CD14-positive monocyte (primary cell): ENCODE data around the gene ART4. TPM values are rescaled to one million over a fixed set of nuclear protein-coding genes. Genes with fewer than 3 reads are reported as not detected.

Source experiments
- DNase-seq, 3 donors: peaks; one replicate each; pipeline ENCODE4 v3.0.0-alpha.2; 2011 to 2022
- H2AFZ ChIP-seq: 2 replicates; pipeline ENCODE4 v1.6.0; 2012; ENCODE audit warnings: mild to moderate bottlenecking, low read depth, low read length, inconsistent platforms; ENCODE audit not compliant: insufficient read depth, poor library complexity, severe bottlenecking
- H3K27ac ChIP-seq, 2 donors: 1 replicate in 1 of 2; 2 replicates in 1 of 2; pipeline ENCODE4 v1.5.1; 2012 to 2013; ENCODE audit warnings: low read length in 2 of 2, control low read depth in 1 of 2, inconsistent platforms in 1 of 2, low read depth in 1 of 2, mild to moderate bottlenecking in 1 of 2
- H3K27me3 ChIP-seq, 2 donors: one replicate each; pipeline versions ENCODE4 v1.6.0 to v1.6.1; 2011 to 2013; ENCODE audit warnings: low read length in 2 of 2; ENCODE audit not compliant: control insufficient read depth in 2 of 2, insufficient read depth in 2 of 2
- H3K36me3 ChIP-seq, 2 donors: replicated peaks in 1 of 2; 1 replicate in 1 of 2; 2 replicates in 1 of 2; pipeline versions ENCODE4 v1.5.1 to v1.6.1; 2012 to 2013; ENCODE audit warnings: low read length in 2 of 2, control low read depth in 1 of 2, inconsistent platforms in 1 of 2, mild to moderate bottlenecking in 1 of 2; ENCODE audit not compliant: insufficient read depth in 2 of 2, control insufficient read depth in 1 of 2
- H3K4me1 ChIP-seq, 2 donors: 1 replicate in 1 of 2; 2 replicates in 1 of 2; pipeline versions ENCODE4 v1.5.1 to v1.6.1; 2012 to 2013; ENCODE audit warnings: low read length in 2 of 2, control low read depth in 1 of 2, inconsistent platforms in 1 of 2, mild to moderate bottlenecking in 1 of 2, moderate library complexity in 1 of 2; ENCODE audit not compliant: insufficient read depth in 2 of 2, control insufficient read depth in 1 of 2
- H3K4me2 ChIP-seq: replicated peaks from 2 replicates; pipeline ENCODE3; 2012; ENCODE audit warnings: low read length, moderate library complexity, mild to moderate bottlenecking; ENCODE audit not compliant: poor library complexity, severe bottlenecking; ENCODE audit errors: extremely low read depth
- H3K4me3 ChIP-seq, 3 experiments: fragments of 200-600 bp in 1 of 3; sonication (generic) in 1 of 3; replicated peaks in 1 of 3; 1 replicate in 2 of 3; 2 replicates in 1 of 3; pipeline ENCODE4 v1.5.1; 2011 to 2013; ENCODE audit warnings: low read length in 3 of 3, mild to moderate bottlenecking in 3 of 3, control low read depth in 2 of 3, low read depth in 2 of 3, inconsistent platforms in 1 of 3, moderate library complexity in 1 of 3
- H3K79me2 ChIP-seq: 2 replicates; pipeline ENCODE4 v1.6.0; 2012; ENCODE audit warnings: mild to moderate bottlenecking, control low read depth, inconsistent platforms, low read length, moderate library complexity; ENCODE audit not compliant: insufficient read depth
- H3K9ac ChIP-seq: 2 replicates; pipeline ENCODE4 v1.6.0; 2017; ENCODE audit warnings: low read length, mild to moderate bottlenecking; ENCODE audit not compliant: insufficient read depth, poor library complexity, severe bottlenecking
- H3K9me3 ChIP-seq, 2 donors: replicated peaks in 1 of 2; 1 replicate in 1 of 2; 2 replicates in 1 of 2; pipeline versions ENCODE4 v1.5.1 to v1.6.1; 2012 to 2013; ENCODE audit warnings: low read length in 2 of 2, control low read depth in 1 of 2; ENCODE audit not compliant: control insufficient read depth in 1 of 2, insufficient read depth in 1 of 2
- H4K20me1 ChIP-seq: 2 replicates; pipeline ENCODE4 v1.6.0; 2012; ENCODE audit warnings: mild to moderate bottlenecking, low read length, control low read depth, moderate library complexity; ENCODE audit not compliant: insufficient read depth
- H3K27ac Mint-ChIP-seq, 7 donors: one replicate each; pipeline ENCODE4 v1.8.0; 2020; ENCODE audit warnings: mild to moderate bottlenecking in 7 of 7, mixed read lengths in 7 of 7, moderate library complexity in 6 of 7, inconsistent platforms in 2 of 7
- H3K27me3 Mint-ChIP-seq, 3 donors: one replicate each; pipeline ENCODE4 v1.8.0; 2021 to 2022; ENCODE audit warnings: low read depth in 3 of 3, mild to moderate bottlenecking in 3 of 3, mixed read lengths in 3 of 3, moderate library complexity in 3 of 3, inconsistent platforms in 1 of 3
- H3K36me3 Mint-ChIP-seq, 2 donors: one replicate each; pipeline ENCODE4 v1.8.0; 2020; ENCODE audit warnings: mixed read lengths in 2 of 2, inconsistent platforms in 1 of 2, mild to moderate bottlenecking in 1 of 2
- H3K4me1 Mint-ChIP-seq: one replicate; pipeline ENCODE4 v1.8.0; 2020; ENCODE audit warnings: mild to moderate bottlenecking, mixed read lengths
- H3K4me3 Mint-ChIP-seq, 2 donors: one replicate each; pipeline ENCODE4 v1.8.0; 2020; ENCODE audit warnings: mild to moderate bottlenecking in 2 of 2, mixed read lengths in 2 of 2, moderate library complexity in 1 of 2
- H3K9me3 Mint-ChIP-seq, 7 donors: one replicate each; pipeline ENCODE4 v1.8.0; 2020 to 2022; ENCODE audit warnings: mixed read lengths in 7 of 7, mild to moderate bottlenecking in 6 of 7, moderate library complexity in 6 of 7, inconsistent platforms in 2 of 7
- CTCF ChIP-seq: fragments of 200-600 bp; IDR thresholded peaks from one replicate; pipeline ENCODE4 v1.8.0; 2022; ENCODE audit warnings: antibody characterized with exemption, mild to moderate bottlenecking
- WGBS: methylation state at CpG from one replicate; pipeline ENCODE4 v1.1.5; 2013; ENCODE audit warnings: missing lambda C conversion rate; ENCODE audit not compliant: insufficient coverage; 5-methylcytosine and 5-hydroxymethylcytosine counted together
- intact Hi-C, 2 donors: fragments of 100-400 bp; cut with micrococcal nuclease; formaldehyde crosslinking; loops; one replicate each; pipeline versions ENCODE4 v1.15.0 to v1.15.1; 2023
- polyA plus RNA-seq, 3 donors: library from polyadenylated mRNA; depleted of rRNA in 1 of 3; unstranded in 2 of 3; stranded (reverse) in 1 of 3; fragments of 300-500 nt in 2 of 3; fragments of >200 nt in 1 of 3; fragmentation: Illumina TruSeq in 2 of 3; gene quantifications; 1 replicate in 2 of 3; 2 replicates in 1 of 3; pipeline ENCODE4 v1.2.3, GENCODE V29; 2012 to 2021

The ART4 gene
- polyA plus RNA-seq, 3 donors, result not detected

GRCh38 chr12:14883686-14884085 is 40.4 kb upstream of the ART4 start:
- TF ChIP-seq CTCF, result no peak
- Histone ChIP-seq H2AFZ (no peak overlapping the region), H3K4me3 (no peak overlapping the region), H3K36me3 (no peaks in the 10 kb centered on the region), H3K27ac (no peak overlapping the region), H4K20me1 (no peaks in the 10 kb centered on the region), H3K4me1 (peaks cover 20 to 23% of the 10 kb centered on the region in 2 donors), H3K79me2 (no peaks in the 10 kb centered on the region), H3K27me3 (peaks cover 10 to 16% of the 10 kb centered on the region in 2 donors), H3K4me2 (no peak overlapping the region), H3K9me3 (no peaks in the 10 kb centered on the region), H3K9ac (no peak overlapping the region)
- no peak overlapping the region for H3K27ac Mint-ChIP-seq
- intact Hi-C loops, result no loop called here
- DNase-seq, result no peak
- peaks cover 13 to 26% (median 20%) of the 10 kb centered on the region in 3 donors for H3K27me3 Mint-ChIP-seq
- no peak overlapping the region for H3K4me3 Mint-ChIP-seq
- H3K36me3 Mint-ChIP-seq, result no peaks in the 10 kb centered on the region
- H3K4me1 Mint-ChIP-seq, result peaks cover 27% of the 10 kb centered on the region
- WGBS, result 84% methylated on average over 6 of the region's 10 CpGs
- H3K9me3 Mint-ChIP-seq, result peaks cover 0 to 7% (median 0%) of the 10 kb centered on the region in 7 donors

- peaks cover 3 to 4% of the 10 kb centered on the region in 2 donors for H3K27me3 ChIP-seq
- H2AFZ ChIP-seq, result no peak overlapping the region
- no peaks in the 10 kb centered on the region for H3K79me2 ChIP-seq
- no peak overlapping the region for H3K9ac ChIP-seq
- no CpG with 5 or more reads among the region's 6 CpGs for WGBS
- no peaks in the 10 kb centered on the region for H4K20me1 ChIP-seq
- H3K4me3 Mint-ChIP-seq, result no peak overlapping the region
- no peaks in the 10 kb centered on the region for H3K9me3 ChIP-seq
- H3K36me3 Mint-ChIP-seq, result no peaks in the 10 kb centered on the region
- H3K9me3 Mint-ChIP-seq, result peaks cover 0 to 7% (median 0%) of the 10 kb centered on the region in 7 donors
- no peak overlapping the region for H3K4me3 ChIP-seq
- no peak overlapping the region for H3K4me2 ChIP-seq
- H3K36me3 ChIP-seq, result no peaks in the 10 kb centered on the region
- peaks cover 20% of the 10 kb centered on the region for H3K4me1 Mint-ChIP-seq
- no peak for DNase-seq
- H3K27me3 Mint-ChIP-seq, result peaks cover 4 to 9% (median 5%) of the 10 kb centered on the region in 3 donors
- H3K4me1 ChIP-seq, result peaks cover 14 to 19% of the 10 kb centered on the region in 2 donors
- TF ChIP-seq CTCF, result no peak
- no peak overlapping the region for H3K27ac ChIP-seq
- H3K27ac Mint-ChIP-seq, result no peak overlapping the region
- intact Hi-C loops, result no loop called here
These were observed 37.6 kb upstream of the ART4 start for GRCh38 chr12:14880890-14881453.
